Measurements from ENCODE around the gene INPPL1.

The INPPL1 gene

DNA sequence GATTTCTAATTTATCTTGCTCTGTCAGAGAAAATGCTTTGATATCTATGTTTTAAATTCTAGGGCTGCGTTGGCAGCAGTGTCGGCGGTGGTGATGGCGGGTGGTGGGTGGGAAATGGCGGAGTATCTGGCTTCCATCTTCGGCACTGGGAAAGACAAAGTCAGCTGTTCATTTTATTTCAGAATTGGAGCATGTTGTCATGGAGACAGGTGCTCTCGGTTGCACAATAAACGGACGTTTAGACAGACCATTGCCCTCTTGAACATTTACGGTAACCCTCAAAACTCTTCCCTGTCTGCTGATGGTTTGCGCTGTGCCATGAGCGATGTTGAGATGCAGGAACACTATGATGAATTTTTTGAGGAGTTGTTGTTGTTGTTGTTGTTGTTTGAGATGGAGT lies 55.5 kb downstream of the INPPL1 start:
- in situ Hi-C loops (cut with MboI; ENCODE audit: low sequenced_read_pairs), result no loop called here

DNA sequence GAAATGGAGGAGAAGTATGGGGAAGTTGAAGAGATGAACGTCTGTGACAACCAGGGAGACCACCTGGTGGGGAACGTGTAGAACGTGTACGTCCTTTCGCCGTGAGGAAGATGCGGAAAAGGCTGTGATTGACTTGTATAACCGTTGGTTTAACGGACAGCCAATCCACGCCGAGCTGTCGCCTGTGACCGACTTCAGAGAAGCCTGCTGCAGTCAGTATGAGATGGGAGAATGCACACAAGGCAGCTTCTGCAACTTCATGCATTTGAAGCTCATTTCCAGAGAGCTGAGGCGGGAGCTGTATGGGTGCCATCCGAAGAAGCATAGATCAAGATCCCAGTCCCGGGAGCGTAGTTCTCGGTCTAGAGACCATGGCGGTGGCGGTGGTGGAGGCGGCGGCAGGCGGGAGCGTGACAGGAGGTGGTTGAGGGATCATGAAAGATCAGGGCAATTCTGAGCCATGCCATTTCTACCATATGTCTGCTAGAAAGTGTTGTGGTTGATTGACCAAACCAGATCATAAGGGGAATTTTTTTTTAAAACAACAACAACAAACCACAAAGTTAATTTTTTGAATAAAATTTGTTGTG lies 56.3 kb downstream of the INPPL1 start:
- in situ Hi-C loops (cut with MboI; ENCODE audit: low sequenced_read_pairs), result no loop called here

DNA sequence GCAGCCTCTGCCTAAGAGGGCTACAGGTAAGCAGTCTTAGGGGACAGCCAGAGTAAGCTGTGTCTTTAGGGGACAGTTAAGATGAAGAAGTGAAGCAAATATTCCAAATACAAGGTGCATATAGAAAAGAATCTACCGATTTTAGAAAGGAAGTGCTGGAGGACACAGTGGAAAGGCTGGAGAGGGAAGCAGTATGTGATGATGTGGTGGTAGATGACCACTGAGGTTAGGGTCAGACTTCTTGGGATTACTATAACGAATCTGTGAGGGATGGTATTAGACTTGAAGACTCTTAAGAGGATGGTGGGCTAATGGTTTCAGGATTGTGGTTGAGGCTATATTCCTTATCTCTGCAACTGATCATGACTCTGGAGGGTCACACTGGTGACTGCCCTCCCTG lies 59.4 kb downstream of the INPPL1 start:
- in situ Hi-C loops (cut with MboI; ENCODE audit: low sequenced_read_pairs), result no loop called here

DNA sequence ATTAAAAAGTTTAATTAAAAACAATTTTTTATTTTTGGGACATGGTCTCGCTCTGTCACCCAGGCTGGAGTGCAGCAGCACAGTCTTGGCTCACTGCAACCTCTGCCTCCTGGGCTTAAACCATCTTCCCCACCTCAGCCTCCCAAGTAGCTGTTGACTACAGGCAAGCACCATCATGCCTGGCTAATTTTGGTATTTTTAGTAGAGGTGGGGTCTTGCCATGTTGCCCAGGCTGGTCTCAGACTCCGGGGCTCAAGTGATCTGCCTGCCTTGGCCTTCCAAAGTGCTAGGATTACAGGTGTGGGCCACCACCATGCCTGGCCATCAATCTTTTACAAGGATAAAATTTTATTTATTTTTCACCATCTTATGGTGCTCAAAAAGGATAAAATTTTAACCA lies 62.7 kb downstream of the INPPL1 start:
- in situ Hi-C loops (cut with MboI; ENCODE audit: low sequenced_read_pairs), result no loop called here
